CD14-positive monocyte (primary cell): Measurements from ENCODE around the gene AMOTL1. TPM values are rescaled to one million over a fixed set of nuclear protein-coding genes. Genes with fewer than 3 reads are reported as not detected.
A peak's percentile ranks its signal among the peaks of the same experiment; 100 is the strongest.
"Not testable (repeated sequence)": the region's sequence is repeated elsewhere in the genome, so short reads cannot be mapped to it uniquely, and the experiment has no call there.

Source experiments
- DNase-seq, 3 donors: peaks; one replicate each; pipeline ENCODE4 v3.0.0-alpha.2; 2011 to 2022
- H2AFZ ChIP-seq: 2 replicates; pipeline ENCODE4 v1.6.0; 2012; ENCODE audit warnings: mild to moderate bottlenecking, low read depth, low read length, inconsistent platforms; ENCODE audit not compliant: insufficient read depth, poor library complexity, severe bottlenecking
- H3K27ac ChIP-seq, 2 donors: 1 replicate in 1 of 2; 2 replicates in 1 of 2; pipeline ENCODE4 v1.5.1; 2012 to 2013; ENCODE audit warnings: low read length in 2 of 2, control low read depth in 1 of 2, inconsistent platforms in 1 of 2, low read depth in 1 of 2, mild to moderate bottlenecking in 1 of 2
- H3K27me3 ChIP-seq, 2 donors: one replicate each; pipeline versions ENCODE4 v1.6.0 to v1.6.1; 2011 to 2013; ENCODE audit warnings: low read length in 2 of 2; ENCODE audit not compliant: control insufficient read depth in 2 of 2, insufficient read depth in 2 of 2
- H3K36me3 ChIP-seq, 2 donors: replicated peaks in 1 of 2; 1 replicate in 1 of 2; 2 replicates in 1 of 2; pipeline versions ENCODE4 v1.5.1 to v1.6.1; 2012 to 2013; ENCODE audit warnings: low read length in 2 of 2, control low read depth in 1 of 2, inconsistent platforms in 1 of 2, mild to moderate bottlenecking in 1 of 2; ENCODE audit not compliant: insufficient read depth in 2 of 2, control insufficient read depth in 1 of 2
- H3K4me1 ChIP-seq, 2 donors: 1 replicate in 1 of 2; 2 replicates in 1 of 2; pipeline versions ENCODE4 v1.5.1 to v1.6.1; 2012 to 2013; ENCODE audit warnings: low read length in 2 of 2, control low read depth in 1 of 2, inconsistent platforms in 1 of 2, mild to moderate bottlenecking in 1 of 2, moderate library complexity in 1 of 2; ENCODE audit not compliant: insufficient read depth in 2 of 2, control insufficient read depth in 1 of 2
- H3K4me2 ChIP-seq: replicated peaks from 2 replicates; pipeline ENCODE3; 2012; ENCODE audit warnings: low read length, moderate library complexity, mild to moderate bottlenecking; ENCODE audit not compliant: poor library complexity, severe bottlenecking; ENCODE audit errors: extremely low read depth
- H3K4me3 ChIP-seq, 3 experiments: fragments of 200-600 bp in 1 of 3; sonication (generic) in 1 of 3; replicated peaks in 1 of 3; 1 replicate in 2 of 3; 2 replicates in 1 of 3; pipeline ENCODE4 v1.5.1; 2011 to 2013; ENCODE audit warnings: low read length in 3 of 3, mild to moderate bottlenecking in 3 of 3, control low read depth in 2 of 3, low read depth in 2 of 3, inconsistent platforms in 1 of 3, moderate library complexity in 1 of 3
- H3K79me2 ChIP-seq: 2 replicates; pipeline ENCODE4 v1.6.0; 2012; ENCODE audit warnings: mild to moderate bottlenecking, control low read depth, inconsistent platforms, low read length, moderate library complexity; ENCODE audit not compliant: insufficient read depth
- H3K9ac ChIP-seq: 2 replicates; pipeline ENCODE4 v1.6.0; 2017; ENCODE audit warnings: low read length, mild to moderate bottlenecking; ENCODE audit not compliant: insufficient read depth, poor library complexity, severe bottlenecking
- H3K9me3 ChIP-seq, 2 donors: replicated peaks in 1 of 2; 1 replicate in 1 of 2; 2 replicates in 1 of 2; pipeline versions ENCODE4 v1.5.1 to v1.6.1; 2012 to 2013; ENCODE audit warnings: low read length in 2 of 2, control low read depth in 1 of 2; ENCODE audit not compliant: control insufficient read depth in 1 of 2, insufficient read depth in 1 of 2
- H4K20me1 ChIP-seq: 2 replicates; pipeline ENCODE4 v1.6.0; 2012; ENCODE audit warnings: mild to moderate bottlenecking, low read length, control low read depth, moderate library complexity; ENCODE audit not compliant: insufficient read depth
- H3K27ac Mint-ChIP-seq, 7 donors: one replicate each; pipeline ENCODE4 v1.8.0; 2020; ENCODE audit warnings: mild to moderate bottlenecking in 7 of 7, mixed read lengths in 7 of 7, moderate library complexity in 6 of 7, inconsistent platforms in 2 of 7
- H3K27me3 Mint-ChIP-seq, 3 donors: one replicate each; pipeline ENCODE4 v1.8.0; 2021 to 2022; ENCODE audit warnings: low read depth in 3 of 3, mild to moderate bottlenecking in 3 of 3, mixed read lengths in 3 of 3, moderate library complexity in 3 of 3, inconsistent platforms in 1 of 3
- H3K36me3 Mint-ChIP-seq, 2 donors: one replicate each; pipeline ENCODE4 v1.8.0; 2020; ENCODE audit warnings: mixed read lengths in 2 of 2, inconsistent platforms in 1 of 2, mild to moderate bottlenecking in 1 of 2
- H3K4me1 Mint-ChIP-seq: one replicate; pipeline ENCODE4 v1.8.0; 2020; ENCODE audit warnings: mild to moderate bottlenecking, mixed read lengths
- H3K4me3 Mint-ChIP-seq, 2 donors: one replicate each; pipeline ENCODE4 v1.8.0; 2020; ENCODE audit warnings: mild to moderate bottlenecking in 2 of 2, mixed read lengths in 2 of 2, moderate library complexity in 1 of 2
- H3K9me3 Mint-ChIP-seq, 7 donors: one replicate each; pipeline ENCODE4 v1.8.0; 2020 to 2022; ENCODE audit warnings: mixed read lengths in 7 of 7, mild to moderate bottlenecking in 6 of 7, moderate library complexity in 6 of 7, inconsistent platforms in 2 of 7
- CTCF ChIP-seq: fragments of 200-600 bp; IDR thresholded peaks from one replicate; pipeline ENCODE4 v1.8.0; 2022; ENCODE audit warnings: antibody characterized with exemption, mild to moderate bottlenecking
- WGBS: methylation state at CpG from one replicate; pipeline ENCODE4 v1.1.5; 2013; ENCODE audit warnings: missing lambda C conversion rate; ENCODE audit not compliant: insufficient coverage; 5-methylcytosine and 5-hydroxymethylcytosine counted together
- intact Hi-C, 2 donors: fragments of 100-400 bp; cut with micrococcal nuclease; formaldehyde crosslinking; loops; one replicate each; pipeline versions ENCODE4 v1.15.0 to v1.15.1; 2023
- polyA plus RNA-seq, 3 donors: library from polyadenylated mRNA; depleted of rRNA in 1 of 3; unstranded in 2 of 3; stranded (reverse) in 1 of 3; fragments of 300-500 nt in 2 of 3; fragments of >200 nt in 1 of 3; fragmentation: Illumina TruSeq in 2 of 3; gene quantifications; 1 replicate in 2 of 3; 2 replicates in 1 of 3; pipeline ENCODE4 v1.2.3, GENCODE V29; 2012 to 2021

Gene AMOTL1
- polyA plus RNA-seq, 3 donors = 0.41 to 0.66 (median 0.46) TPM

- Histone ChIP-seq H3K36me3 (peaks cover 0 to 22% of the 10 kb centered on the region in 2 donors), H2AFZ (no peak overlapping the region), H3K4me2 (no peak overlapping the region), H3K79me2 (no peaks in the 10 kb centered on the region), H3K9ac (no peak overlapping the region), H4K20me1 (no peaks in the 10 kb centered on the region), H3K4me3 (no peak overlapping the region), H3K4me1 (no peaks in the 10 kb centered on the region), H3K9me3 (no peaks in the 10 kb centered on the region), H3K27ac (no peak overlapping the region), H3K27me3 (no peaks in the 10 kb centered on the region)
- no peak overlapping the region for H3K27ac Mint-ChIP-seq
- DNase-seq = no peak
- no peak for TF ChIP-seq CTCF
- H3K36me3 Mint-ChIP-seq = peaks cover 15 to 26% of the 10 kb centered on the region in 2 donors
- intact Hi-C loops = no loop called here
- H3K4me1 Mint-ChIP-seq = no peaks in the 10 kb centered on the region
- peaks cover 0 to 2% (median 0%) of the 10 kb centered on the region in 3 donors for H3K27me3 Mint-ChIP-seq
- no peak overlapping the region for H3K4me3 Mint-ChIP-seq
- H3K9me3 Mint-ChIP-seq = no peaks in the 10 kb centered on the region
- 94% methylated on average over 3 of the region's 9 CpGs for WGBS
Measured at GRCh38 chr11:94849839-94850238, 81.7 kb downstream of the AMOTL1 start.

GRCh38 chr11:94851864-94852636 is 83.9 kb downstream of the AMOTL1 start:
- H3K36me3 Mint-ChIP-seq = peaks cover 21 to 41% of the 10 kb centered on the region in 2 donors
- intact Hi-C loops = no loop called here

GRCh38 chr11:94853288-94853687 is 85.1 kb downstream of the AMOTL1 start:
- DNase-seq, H3K27me3 ChIP-seq, H3K27me3 Mint-ChIP-seq, H3K4me2 ChIP-seq, H3K9me3 Mint-ChIP-seq, intact Hi-C loops, H3K9ac ChIP-seq, H3K4me1 Mint-ChIP-seq, H3K4me1 ChIP-seq, H3K27ac Mint-ChIP-seq, H3K4me3 ChIP-seq, H2AFZ ChIP-seq, H4K20me1 ChIP-seq, H3K9me3 ChIP-seq, H3K79me2 ChIP-seq, H3K4me3 Mint-ChIP-seq, H3K27ac ChIP-seq: not testable (repeated sequence)
- peaks cover 2 to 28% of the 10 kb centered on the region in 2 donors for H3K36me3 ChIP-seq
- WGBS = no CpG with 5 or more reads among the region's 4 CpGs
- peaks cover 21 to 47% of the 10 kb centered on the region in 2 donors for H3K36me3 Mint-ChIP-seq

More at GRCh38 chr11:94851864-94852636, 83.9 kb downstream of the AMOTL1 start:
- H3K9ac ChIP-seq = no peak overlapping the region
- H3K27me3 ChIP-seq = no peaks in the 10 kb centered on the region
- no peaks in the 10 kb centered on the region for H3K9me3 Mint-ChIP-seq
- peaks cover 0 to 3% (median 0%) of the 10 kb centered on the region in 3 donors for H3K27me3 Mint-ChIP-seq
- no peaks in the 10 kb centered on the region for H3K9me3 ChIP-seq
- H3K27ac ChIP-seq = no peak overlapping the region
- H3K4me1 Mint-ChIP-seq = no peaks in the 10 kb centered on the region
- no peak overlapping the region for H3K4me3 ChIP-seq
- WGBS = 100% methylated on average over 1 of the region's 3 CpGs
- H3K79me2 ChIP-seq = no peaks in the 10 kb centered on the region
- peak overlapping the region in 1 of 7 donors; percentile 1 for H3K27ac Mint-ChIP-seq
- H3K4me3 Mint-ChIP-seq = no peak overlapping the region
- peaks cover 2 to 28% of the 10 kb centered on the region in 2 donors for H3K36me3 ChIP-seq
- no peak overlapping the region for H2AFZ ChIP-seq
- H3K4me1 ChIP-seq = no peaks in the 10 kb centered on the region
- H4K20me1 ChIP-seq = no peaks in the 10 kb centered on the region
- TF ChIP-seq CTCF = no peak
- H3K4me2 ChIP-seq = no peak overlapping the region
- no peak for DNase-seq
